Activated T-cell treated with anti-CD3 and anti-CD28 coated beads for 24 hours (primary cell): ENCODE measurements around the gene SSH2.
A peak's percentile ranks its signal among the peaks of the same experiment; 100 is the strongest.
"Not testable (repeated sequence)": the region's sequence is repeated elsewhere in the genome, so short reads cannot be mapped to it uniquely, and the experiment has no call there.

ENCODE experiments used
- DNase-seq: peaks from one replicate; pipeline ENCODE4 v3.0.0-alpha.2; 2020; ENCODE audit warnings: low read depth

Gene SSH2

DNA sequence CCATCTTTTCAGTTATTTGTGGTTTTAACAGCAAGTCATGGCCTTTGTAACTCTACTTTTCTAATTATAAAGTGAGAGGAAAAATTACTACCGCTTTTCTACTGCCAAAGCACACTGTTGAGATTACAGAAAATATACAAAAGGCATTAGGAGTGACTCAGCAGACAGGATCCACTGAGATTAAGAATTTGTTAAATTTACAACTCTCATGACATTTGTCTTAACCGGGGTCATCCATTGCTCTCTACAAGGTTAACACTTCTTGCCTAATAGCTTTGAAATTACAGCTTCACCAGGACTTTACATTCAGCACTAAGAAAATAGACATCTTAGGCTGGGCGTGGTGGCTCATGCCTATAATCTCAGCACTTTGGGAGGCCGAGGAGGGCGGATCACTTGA, 93.4 kb downstream of the SSH2 start:
- DNase-seq: no peak

DNA sequence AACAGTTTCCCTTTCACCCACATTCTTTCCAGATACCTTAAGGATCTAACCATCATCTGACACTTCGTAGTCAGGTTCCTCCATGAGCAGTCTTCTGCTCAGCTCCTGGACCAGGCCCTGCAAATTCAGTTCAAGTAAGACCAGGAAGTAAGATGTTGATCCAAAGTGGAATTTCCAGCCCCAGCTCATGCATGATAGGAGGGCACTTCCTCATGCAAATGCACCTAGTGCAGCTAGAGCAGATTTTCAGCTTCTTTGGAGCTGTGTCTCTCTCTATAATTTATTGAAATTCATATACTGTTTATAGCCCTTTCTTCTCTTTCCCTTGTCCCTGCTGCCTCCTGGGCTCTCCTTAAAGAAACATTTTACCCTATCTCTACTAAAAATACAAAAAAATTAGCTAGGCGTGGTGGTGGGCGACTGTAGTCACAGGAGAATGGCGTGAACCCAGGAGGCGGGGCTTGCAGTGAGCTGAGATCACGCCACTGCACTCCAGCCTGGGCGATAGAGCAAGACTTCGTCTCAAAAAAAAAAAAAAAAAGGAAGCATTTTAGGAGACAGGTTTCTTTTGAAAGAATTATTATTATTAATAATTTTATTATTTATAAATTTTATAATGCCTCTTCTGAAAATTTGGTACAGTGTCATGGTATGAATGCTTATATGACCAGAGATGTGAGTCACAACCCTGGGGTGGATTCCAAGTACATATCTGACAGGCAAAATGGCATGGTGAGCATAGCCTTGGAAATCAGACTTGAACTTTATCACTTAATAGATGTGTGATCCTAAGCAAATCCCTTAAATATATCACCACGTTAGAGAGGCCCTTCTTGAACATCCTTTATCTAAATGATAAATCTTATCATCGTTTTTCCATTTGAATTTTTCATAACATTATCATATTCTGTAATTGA, 94.3 kb downstream of the SSH2 start:
- no peak for DNase-seq

DNA sequence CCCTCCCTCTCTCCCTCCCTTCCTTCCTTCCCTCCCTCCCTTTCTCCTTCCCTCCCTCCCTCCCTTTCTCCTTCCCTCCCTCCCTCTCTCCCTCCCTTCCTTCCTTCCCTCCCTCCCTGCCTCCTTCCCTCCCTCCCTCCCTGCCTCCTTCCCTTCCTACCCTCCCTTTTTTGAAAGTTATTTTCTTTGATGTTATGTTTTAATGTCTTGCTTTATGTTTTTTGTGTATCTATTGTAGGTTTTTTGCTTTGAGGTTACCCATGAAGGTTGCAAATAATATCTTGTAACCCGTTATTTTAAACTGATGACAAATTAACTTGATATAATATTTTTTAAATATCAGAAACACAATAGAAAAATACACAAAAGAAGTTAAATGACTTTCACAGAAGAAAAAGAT, 96.2 kb downstream of the SSH2 start:
- DNase-seq: no peak

DNA sequence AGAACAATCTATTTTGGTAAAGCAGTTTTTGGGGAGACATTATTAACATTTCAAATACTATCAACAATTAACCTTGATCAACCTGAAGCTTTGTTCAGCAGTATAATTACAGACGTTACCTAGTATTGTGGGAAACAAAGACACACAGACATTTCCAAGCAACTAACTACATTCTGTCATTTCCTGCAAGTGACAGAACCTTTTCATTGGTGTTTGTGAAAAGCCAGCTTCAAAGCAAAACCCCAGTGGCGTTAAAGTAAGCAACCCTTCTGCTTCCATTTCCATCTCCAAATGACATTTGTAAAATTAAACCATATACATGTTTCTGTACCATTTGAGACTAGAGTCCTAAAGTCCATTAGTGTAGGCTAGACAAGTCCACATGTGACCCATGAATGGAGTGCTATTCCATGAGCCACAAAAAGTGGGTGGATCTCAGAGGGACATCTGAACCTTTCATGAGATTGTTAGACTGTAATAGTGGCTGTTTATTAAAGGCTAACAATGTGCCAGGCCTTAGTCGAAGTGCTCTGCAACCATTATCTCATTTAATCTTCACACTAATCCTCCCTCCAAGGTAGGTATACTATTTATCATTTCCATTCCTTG, 101.2 kb downstream of the SSH2 start:
- DNase-seq: no peak

DNA sequence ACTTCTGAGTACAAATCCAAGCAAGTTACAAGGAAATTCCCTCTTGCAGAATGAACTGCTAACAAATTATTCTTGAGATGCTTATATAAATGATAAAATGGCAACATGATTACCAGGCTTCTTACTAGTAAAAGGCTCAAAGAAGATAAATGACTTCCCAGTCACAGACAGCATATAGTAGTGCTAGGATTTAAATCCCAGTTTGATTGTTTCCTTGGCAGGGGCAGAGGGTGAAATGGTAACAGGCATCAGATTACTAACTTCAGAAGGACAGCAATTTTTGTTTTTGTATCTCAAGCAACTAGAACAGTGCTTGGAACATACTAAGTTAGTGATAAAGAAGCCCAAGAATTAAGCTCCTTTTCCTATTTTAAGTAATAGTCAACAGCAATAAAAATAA, 102.8 kb downstream of the SSH2 start:
- no peak for DNase-seq

DNA sequence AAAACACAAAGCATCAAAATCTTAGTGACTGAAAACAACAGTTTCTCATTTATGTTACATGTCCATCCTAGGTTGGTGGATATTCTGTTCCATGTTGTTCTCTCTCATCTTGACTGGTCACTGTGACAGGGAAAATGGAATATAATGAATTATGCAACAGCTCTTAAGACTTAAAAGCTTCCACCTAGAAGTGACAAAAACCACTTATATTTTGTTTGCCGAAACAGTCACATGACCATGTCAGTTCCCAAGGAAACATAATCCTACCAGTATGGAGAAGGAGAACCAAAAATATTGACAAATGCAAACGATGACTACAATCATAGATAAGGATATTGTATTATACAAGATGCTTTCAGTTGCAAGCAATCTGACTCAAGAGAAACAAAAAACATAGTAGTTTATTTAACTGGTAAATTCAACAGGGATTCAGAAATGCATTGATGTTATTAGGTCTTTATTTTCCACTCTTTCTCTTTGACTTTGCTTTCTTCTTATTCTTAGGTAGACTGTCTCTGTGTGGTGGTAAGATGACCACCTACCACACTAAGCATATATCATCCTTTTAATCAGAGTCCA, 103.8 kb downstream of the SSH2 start:
- no peak for DNase-seq

DNA sequence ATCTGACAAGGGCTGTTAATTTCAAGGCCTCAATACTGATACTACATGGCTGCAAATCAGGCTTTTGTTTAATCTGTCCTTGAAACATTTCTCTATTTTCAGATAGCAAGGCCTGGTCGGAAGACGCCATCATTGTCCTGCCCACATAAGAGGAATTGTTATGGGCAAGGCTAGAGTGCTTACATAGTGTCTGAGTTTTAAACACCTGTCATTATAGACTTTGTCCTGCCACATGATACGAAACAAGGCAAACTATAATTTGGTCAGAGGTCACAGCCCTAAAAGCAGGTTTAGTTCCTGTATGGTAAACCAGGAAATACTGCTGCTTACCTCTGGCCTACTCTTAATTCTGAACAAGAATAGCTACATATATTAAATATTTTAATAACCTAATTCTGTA, 104.4 kb downstream of the SSH2 start:
- DNase-seq: no peak

DNA sequence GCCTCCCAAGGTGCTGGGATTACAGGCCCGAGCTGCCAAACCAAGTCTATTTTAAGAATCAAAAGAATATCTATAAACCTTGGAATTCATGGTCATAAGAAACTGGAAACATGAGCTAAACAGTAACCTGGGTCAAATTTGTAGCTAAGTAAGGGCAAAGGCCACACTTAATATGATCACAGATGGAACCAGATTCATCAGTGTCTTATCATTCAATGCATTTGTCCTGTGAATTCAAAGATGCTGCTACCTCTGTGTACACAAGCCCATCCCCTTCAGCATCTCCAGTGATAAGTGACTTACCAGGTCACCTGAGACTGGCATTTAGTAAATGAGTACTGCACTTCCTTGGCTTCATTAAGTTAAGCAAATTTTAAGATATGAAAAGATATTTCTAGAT, 108.1 kb downstream of the SSH2 start:
- DNase-seq: no peak

DNA sequence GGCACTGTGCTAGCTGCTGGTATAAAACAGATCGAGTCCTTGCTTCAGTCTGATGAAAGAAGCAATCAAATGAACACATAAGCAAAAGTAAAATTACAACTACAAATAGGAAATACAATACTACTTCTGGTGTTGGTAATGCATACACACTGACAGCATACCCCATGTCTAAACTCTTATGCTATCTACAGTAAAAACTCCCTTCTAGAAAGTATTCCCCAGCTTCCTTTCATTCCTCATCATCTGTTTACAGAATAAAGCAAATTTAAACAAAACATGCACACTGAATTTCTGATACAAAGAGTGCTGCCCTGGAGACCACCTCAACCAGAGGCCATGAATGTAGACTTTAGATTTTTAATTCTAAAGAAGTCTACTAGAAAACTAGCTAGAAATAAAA, 109.6 kb downstream of the SSH2 start:
- DNase-seq: no peak

DNA sequence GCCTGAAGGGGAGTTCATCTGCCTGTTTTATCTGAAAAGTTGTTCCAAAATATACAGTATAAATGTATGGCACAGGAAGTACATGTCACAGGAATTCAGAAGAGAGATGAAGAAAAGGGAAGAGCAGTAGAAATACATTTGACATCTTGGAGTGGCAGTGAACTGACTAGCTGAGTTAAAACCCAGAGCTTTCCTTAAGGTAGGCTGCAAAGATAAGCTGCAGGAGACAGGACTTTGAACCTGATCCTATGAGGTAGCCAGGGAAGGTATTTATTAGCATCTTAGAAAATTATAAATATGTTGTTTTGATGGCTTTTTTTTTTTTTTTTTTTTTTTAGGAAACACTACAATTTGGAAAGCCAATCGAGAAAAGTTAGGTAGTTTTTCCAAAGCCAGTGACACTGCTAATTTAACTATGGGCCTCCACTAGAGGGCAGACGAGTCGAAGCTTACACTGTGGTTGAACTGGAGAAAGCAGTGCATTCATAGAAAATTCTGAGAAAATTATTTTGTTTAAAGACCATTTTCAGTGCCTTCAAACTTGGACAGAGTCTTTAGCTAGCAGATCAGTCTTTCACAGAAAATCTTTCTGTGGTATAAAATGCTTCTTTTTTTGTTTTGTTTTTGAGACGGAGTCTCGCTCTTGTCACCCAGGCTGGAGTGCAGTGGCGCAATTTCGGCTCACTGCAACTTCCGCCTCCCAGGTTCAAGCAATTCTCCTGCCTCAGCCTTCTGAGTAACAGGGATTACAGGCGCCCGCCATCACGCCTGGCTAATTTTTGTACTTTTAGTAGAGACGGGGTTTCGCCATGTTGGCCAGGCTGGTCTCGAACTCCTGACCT, 122.3 kb downstream of the SSH2 start:
- DNase-seq: peak; percentile 68

DNA sequence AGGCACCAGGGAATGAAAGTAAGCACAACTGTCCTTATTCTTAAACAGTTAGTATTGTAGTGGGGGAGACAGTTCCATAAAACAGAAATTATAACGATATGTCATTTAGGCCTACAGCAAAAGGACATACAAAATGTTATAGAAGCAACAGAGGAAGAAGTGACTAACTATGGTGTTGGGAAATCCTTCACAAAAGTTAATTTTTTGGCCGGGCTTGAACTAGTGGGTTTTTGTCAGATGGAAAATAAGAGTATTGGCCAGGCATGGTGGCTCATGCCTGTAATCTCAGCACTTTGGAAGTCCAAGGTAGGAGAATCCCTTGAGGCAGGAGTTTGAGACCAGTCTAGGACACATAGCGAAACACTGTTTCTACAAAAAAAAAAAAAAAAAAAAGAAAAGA, 127.8 kb downstream of the SSH2 start:
- DNase-seq: no peak

DNA sequence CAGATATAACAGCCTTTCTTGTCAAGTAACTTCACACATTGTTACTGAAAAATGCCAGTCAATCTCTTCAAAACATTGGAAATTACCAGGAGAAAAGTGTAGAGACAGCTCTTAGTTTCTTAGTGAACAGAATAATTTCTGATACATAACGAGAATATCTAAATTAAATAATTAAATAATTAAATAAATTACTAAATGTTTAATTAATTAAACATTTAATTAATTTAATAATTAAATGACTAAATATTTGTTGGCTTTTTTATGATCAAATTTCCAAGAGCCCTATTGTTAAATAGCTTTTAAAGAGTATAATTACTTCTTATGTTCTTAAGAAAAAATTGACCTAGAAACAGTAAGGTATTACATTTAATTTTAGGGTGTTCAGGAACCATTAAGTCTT, 129.6 kb downstream of the SSH2 start:
- no peak for DNase-seq

DNA sequence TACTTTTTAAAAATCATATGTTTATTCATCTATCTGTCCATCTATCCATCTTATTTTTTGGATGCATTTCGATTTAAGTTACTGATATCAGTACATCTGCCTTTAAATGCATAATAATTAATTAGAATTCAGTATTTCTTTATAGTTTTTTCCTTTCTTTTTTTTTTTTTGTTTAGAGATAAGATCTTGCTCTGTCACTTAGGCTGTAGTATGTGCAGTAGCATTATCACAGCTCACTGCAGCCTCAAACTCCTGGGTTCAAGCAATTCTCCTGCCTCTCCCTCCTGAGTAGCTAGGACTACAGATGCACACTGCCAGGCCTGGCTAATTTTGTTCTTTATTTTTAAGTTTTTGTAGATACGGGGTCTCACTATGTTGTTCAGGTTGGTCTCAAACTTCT, 133.4 kb downstream of the SSH2 start:
- no peak for DNase-seq

DNA sequence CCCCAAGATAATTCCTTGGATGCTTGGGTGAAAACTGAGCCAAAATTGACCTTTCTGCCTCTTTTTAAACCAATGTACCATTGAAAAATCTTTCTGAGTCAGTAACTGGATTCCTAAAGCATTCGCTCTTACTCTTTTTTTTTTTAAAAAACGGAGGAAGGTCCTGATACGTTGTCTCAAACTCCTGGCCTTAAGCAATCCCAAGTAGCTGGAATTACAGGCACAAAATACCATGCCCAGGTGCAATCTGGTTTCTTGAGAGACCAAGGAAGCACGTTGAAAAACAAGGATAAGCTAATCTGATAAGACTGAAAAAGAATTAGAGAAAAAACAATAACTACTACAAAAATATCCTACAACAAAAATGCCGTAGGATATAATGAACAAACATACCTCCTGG, 136.5 kb downstream of the SSH2 start:
- no peak for DNase-seq

DNA sequence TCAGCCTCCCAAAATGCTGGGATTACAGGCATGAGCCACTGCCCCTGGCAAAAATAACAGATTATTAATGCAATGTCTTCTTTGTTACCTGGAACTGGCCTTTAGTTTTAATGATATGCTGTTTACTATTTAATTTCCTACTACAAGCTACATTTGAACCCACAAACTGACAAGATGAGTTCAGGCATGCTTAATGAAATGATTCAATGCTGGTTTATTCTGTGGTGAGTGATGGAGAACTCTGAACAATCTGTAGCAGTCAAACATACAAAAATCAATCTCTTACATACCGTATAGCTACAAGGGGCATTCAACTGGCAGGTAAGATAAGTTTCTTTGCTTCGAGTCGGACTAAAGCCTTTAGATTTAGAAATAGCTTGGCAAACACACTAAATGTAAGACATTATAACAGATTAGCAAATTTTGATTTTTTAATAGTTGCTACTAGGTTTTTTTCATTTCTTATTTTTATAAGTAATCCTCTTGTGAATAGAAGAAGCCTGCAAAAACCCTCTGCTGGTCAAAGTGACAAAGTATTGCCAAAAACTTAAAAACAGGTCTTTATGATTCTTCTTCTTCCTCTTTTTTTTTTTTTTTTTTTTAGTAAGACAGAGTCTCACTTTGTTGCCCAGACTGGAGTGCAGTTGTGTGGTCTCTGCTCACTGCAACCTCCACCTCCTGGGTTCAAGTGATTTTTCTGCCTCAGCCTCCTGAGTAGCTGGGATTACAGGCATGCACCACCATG, 138.5 kb downstream of the SSH2 start:
- no peak for DNase-seq

DNA sequence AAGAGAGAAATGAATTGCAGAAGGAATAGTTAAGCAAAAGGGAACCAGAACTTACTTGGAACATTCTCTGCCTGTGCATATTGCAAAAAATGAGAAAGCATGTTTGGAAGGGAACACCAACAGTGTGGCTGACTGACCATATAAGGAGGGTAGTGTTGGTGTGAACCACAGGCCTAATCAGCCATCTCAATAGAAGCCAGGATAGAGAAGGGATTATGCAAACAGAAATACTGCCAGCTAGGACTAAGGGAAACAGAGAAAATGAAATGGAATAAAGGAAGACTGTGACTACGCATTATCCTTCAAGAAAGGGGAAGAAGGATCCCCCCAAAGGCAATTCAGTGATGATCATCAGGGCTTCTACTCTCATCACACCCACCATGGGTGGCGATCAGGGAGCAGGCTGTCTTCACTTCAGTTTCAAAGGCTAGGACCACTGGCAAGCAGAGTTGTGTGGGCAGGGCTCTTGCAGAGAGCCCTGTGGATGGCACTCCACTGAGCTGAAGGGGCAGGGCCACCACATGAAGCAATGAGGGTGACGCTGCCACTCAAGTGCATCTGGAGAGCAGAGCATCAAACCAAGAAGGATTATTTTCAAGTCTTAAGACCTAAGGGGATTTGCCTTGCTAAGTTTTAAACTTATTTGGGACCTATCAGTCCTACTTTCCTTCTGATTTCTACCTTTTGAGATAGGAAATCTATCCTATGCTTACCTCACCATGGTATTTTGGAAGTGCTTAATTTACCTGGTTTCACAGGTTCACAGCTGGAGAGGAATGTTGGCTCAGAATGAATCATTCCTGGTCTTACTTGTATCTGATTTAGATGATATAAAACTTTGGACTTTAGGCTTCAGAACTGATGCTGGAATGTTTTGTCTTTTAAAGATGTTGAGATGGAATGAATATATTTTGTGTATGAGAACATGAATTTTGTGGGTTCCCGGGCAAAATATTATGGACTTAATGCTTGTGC, 140.5 kb downstream of the SSH2 start:
- DNase-seq: no peak

DNA sequence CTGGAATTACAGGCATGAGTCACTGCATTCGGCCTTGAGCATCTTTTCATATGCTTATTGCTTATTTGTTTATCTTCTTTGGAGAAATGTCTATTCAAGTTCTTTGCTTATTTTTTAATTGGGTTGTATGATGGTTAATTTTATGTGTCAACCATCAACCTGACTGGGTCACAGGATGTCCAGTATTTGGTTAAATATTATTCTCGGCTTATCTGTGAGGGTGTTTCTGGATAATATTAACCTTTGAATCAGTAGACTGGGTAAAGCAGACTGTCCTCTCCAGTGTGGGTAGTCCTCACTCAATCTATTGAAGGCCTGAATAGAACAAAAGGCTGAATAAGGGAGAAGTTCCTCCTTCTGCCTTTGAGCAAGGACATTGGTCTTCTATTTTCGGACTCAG, 142.0 kb downstream of the SSH2 start:
- no peak for DNase-seq

DNA sequence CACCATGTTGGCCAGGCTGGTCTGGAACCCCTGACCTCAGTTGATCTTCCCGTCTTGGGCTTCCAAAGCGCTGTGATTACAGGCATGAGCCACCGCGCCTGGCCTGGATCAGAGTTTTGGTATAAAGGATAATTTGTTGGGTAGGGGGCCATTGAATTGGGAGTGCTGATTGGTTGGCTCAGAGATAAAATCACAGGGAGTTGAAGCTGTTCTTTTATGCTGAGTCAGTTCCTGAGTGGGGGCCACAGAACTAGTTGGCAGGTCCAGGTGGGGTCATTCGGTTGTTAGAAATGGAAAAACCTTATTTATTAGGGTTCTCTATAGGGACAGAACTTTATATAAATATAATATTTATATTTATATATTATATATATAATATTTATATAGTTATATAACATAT, 147.1 kb downstream of the SSH2 start:
- DNase-seq: no peak

DNA sequence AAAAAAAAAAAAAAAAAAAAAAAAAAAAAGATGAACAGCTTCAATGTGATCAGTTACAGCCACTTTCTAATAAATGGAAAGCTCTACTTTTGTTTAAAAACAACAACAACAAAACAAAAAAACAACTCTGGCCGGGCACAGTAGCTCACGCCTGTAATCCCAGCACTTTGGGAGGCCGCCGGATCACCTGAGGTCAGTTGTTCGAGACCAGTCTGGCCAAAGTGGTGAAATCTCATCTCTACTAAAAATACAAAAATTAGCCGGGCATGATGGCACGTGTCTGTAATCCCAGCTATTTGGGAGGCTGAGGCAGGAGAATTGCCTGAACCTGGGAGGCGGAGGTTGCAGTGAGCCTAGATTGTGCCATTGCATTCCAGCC, 150.2 kb downstream of the SSH2 start:
- DNase-seq: not testable (repeated sequence)

DNA sequence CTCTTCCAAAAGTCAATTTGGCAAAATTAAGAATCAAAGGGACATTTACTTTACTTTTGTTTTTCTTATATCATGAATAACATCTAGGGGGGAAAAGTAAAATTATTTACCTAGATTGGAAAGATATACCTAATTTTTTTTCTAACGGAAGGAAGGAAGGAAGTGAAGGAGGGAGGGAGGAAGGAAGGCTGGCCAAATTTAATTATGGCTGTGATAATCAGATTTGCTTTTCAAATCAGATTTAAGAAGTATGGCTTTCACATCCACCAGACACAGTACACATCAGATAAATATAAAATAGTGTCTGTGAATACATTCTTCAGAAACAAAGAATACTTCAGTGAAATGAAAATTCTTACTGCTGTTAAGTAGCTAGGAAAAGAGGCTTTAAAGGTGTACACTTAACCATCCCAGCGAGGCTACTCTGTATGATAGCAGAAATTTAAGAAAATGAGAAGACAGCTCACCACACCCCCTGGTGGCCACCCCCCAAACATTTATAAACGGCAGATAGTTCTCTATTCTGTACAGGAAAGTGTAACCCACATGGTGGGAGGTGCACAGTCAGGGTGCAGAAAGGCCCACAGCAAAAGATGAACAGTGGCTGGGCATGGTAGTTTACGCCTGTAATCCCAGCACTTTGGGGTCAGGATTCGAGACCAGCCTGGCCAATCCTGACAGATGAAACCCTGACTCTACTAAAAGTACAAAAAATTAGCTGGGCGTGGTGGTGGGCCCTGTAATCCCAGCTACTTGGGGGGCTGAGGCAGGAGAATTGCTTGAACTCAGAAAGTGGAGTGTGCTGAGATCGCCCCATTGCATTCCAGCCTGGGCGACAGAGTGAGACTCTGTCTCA, 150.8 kb downstream of the SSH2 start:
- peak; percentile 75 for DNase-seq
